ENCODE measurements around the gene ST8SIA5.

ST8SIA5 gene

GRCh38 chr18:46712406-46712805 is 44.4 kb downstream of the ST8SIA5 start:
- DNase-seq (ENCODE audit: low read depth in 2 of 3, low spot score in 2 of 3), result no peak

- DNase-seq (ENCODE audit: low read depth in 2 of 3, low spot score in 2 of 3), result no peak
Measured at GRCh38 chr18:46711444-46711863, 45.4 kb downstream of the ST8SIA5 start.

GRCh38 chr18:46706968-46707367 is 49.9 kb downstream of the ST8SIA5 start:
- DNase-seq (ENCODE audit: low read depth in 2 of 3, low spot score in 2 of 3), result no peak

- DNase-seq (ENCODE audit: low read depth in 2 of 3, low spot score in 2 of 3), result no peak
Measured at GRCh38 chr18:46705521-46705920, 51.3 kb downstream of the ST8SIA5 start.

- no peak for DNase-seq (ENCODE audit: low read depth in 2 of 3, low spot score in 2 of 3)
Measured at GRCh38 chr18:46704816-46705215, 52.0 kb downstream of the ST8SIA5 start.

GRCh38 chr18:46704189-46704588 is 52.7 kb downstream of the ST8SIA5 start:
- DNase-seq (ENCODE audit: low read depth in 2 of 3, low spot score in 2 of 3), result no peak

GRCh38 chr18:46702471-46702870 is 54.4 kb downstream of the ST8SIA5 start:
- no peak for DNase-seq (ENCODE audit: low read depth in 2 of 3, low spot score in 2 of 3)

- DNase-seq (ENCODE audit: low read depth in 2 of 3, low spot score in 2 of 3), result no peak
Measured at GRCh38 chr18:46700066-46700824, 56.6 kb downstream of the ST8SIA5 start.

- DNase-seq (ENCODE audit: low read depth in 2 of 3, low spot score in 2 of 3), result no peak
Measured at GRCh38 chr18:46696702-46697101, 60.2 kb downstream of the ST8SIA5 start.

GRCh38 chr18:46696268-46696667 is 60.6 kb downstream of the ST8SIA5 start:
- DNase-seq (ENCODE audit: low read depth in 2 of 3, low spot score in 2 of 3), result no peak

- no peak for DNase-seq (ENCODE audit: low read depth in 2 of 3, low spot score in 2 of 3)
Measured at GRCh38 chr18:46693996-46694395, 62.9 kb downstream of the ST8SIA5 start.

GRCh38 chr18:46688853-46689525 is 67.9 kb downstream of the ST8SIA5 start:
- no peak for DNase-seq (ENCODE audit: low read depth in 2 of 3, low spot score in 2 of 3)

GRCh38 chr18:46686186-46686585 is 70.7 kb downstream of the ST8SIA5 start:
- no peak for DNase-seq (ENCODE audit: low read depth in 2 of 3, low spot score in 2 of 3)

GRCh38 chr18:46683252-46683651 is 73.6 kb downstream of the ST8SIA5 start:
- no peak for DNase-seq (ENCODE audit: low read depth in 2 of 3, low spot score in 2 of 3)

GRCh38 chr18:46680784-46681695 is 75.8 kb downstream of the ST8SIA5 start:
- DNase-seq (ENCODE audit: low read depth in 2 of 3, low spot score in 2 of 3), result no peak

GRCh38 chr18:46679846-46680598 is 76.8 kb downstream of the ST8SIA5 start:
- DNase-seq (ENCODE audit: low read depth in 2 of 3, low spot score in 2 of 3), result no peak

- DNase-seq (ENCODE audit: low read depth in 2 of 3, low spot score in 2 of 3), result no peak
Measured at GRCh38 chr18:46678785-46679399, 78.0 kb downstream of the ST8SIA5 start.

- no peak for DNase-seq (ENCODE audit: low read depth in 2 of 3, low spot score in 2 of 3)
Measured at GRCh38 chr18:46678041-46678440, 78.8 kb downstream of the ST8SIA5 start.

- no peak for DNase-seq (ENCODE audit: low read depth in 2 of 3, low spot score in 2 of 3)
Measured at GRCh38 chr18:46677611-46678010, 79.2 kb downstream of the ST8SIA5 start.

- DNase-seq (ENCODE audit: low read depth in 2 of 3, low spot score in 2 of 3), result no peak
Measured at GRCh38 chr18:46676182-46676835, 80.5 kb downstream of the ST8SIA5 start.
